ENCODE measurements around the gene SPSB2.

The SPSB2 gene, protein sequence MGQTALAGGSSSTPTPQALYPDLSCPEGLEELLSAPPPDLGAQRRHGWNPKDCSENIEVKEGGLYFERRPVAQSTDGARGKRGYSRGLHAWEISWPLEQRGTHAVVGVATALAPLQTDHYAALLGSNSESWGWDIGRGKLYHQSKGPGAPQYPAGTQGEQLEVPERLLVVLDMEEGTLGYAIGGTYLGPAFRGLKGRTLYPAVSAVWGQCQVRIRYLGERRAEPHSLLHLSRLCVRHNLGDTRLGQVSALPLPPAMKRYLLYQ

DNA sequence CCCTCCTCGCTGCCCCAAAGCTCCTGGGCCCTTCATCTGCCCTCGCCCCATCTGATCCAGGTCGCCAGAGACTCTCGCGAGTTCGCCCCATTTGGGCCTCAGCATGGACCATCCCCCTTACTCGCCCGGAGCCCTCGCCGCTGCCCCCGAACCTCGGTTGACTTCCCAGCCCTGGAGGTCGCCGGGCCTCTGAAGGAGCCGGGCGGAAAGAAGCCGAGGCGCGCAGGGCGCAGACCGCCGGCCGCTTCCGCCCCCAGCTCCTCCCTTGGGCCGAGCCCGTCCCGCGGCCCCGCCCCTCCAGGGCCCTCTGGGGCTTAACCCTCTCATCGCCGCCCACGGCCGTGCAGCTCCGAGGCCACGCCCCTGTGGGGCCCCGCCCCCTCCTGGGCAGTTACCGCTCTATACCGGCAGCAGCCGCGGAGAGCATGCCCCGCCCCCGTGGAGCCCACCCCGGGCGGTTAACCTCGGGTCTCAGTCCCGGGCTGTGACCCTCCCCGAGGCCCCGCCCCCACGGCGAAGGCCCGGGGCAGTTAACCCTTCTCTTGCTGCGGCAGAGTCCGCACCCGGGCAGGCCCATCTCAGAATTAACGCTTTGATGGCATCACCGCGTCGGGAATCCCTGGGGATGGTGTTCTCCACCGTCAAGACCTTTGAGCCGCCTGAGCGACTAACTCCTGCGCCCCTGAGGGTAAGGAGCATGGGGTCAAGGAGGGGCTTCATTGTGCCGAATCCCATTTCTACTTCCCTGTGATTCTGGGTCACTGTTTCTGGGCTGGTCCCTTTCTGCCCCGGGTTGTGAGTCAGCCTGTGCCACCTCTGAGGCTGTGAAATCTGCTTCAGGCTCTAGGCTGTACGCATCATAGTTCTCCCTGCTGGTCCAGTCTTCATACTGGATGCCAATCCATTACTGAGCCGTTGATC lies at the start of gene SPSB2:
SPSB2 (minus strand) TSS at position 210 of the 921 bp plus-strand sequence. CDS start 402 bp downstream, outside the sequence.
- Histone ChIP-seq H3K79me2 (ENCODE audit: insufficient read depth, low read depth) (peaks cover 16% of the 10 kb centered on the region), H3K9ac (peak within 1 kb of the TSS; percentile 56; the same call in 1 of the 2 replicates), H3K4me1 (ENCODE audit: low read depth, poor library complexity, severe bottlenecking) (peaks cover 46% of the 10 kb centered on the region), H3K36me3 (ENCODE audit: insufficient read depth) (no peaks in the 10 kb centered on the region; the same call in 1 of the 2 replicates), H4K20me1 (ENCODE audit: insufficient read depth) (peaks cover 8% of the 10 kb centered on the region; the same call in 1 of the 2 replicates), H2AFZ (ENCODE audit: low read depth) (peak within 1 kb of the TSS; percentile 78), H3K4me2 (peak within 1 kb of the TSS; percentile 93), H3K27ac (peak within 1 kb of the TSS; percentile 9; the same call in 1 of the 2 replicates), H3K4me3 (IDR thresholded peaks at IDR 0.05; ENCODE audit: insufficient read depth, low read depth, low read length) (no peak within 1 kb of the TSS), H3K27me3 (ENCODE audit: insufficient read depth, low read depth) (no peaks in the 10 kb centered on the region)
- TF ChIP-seq, protein P1, sequence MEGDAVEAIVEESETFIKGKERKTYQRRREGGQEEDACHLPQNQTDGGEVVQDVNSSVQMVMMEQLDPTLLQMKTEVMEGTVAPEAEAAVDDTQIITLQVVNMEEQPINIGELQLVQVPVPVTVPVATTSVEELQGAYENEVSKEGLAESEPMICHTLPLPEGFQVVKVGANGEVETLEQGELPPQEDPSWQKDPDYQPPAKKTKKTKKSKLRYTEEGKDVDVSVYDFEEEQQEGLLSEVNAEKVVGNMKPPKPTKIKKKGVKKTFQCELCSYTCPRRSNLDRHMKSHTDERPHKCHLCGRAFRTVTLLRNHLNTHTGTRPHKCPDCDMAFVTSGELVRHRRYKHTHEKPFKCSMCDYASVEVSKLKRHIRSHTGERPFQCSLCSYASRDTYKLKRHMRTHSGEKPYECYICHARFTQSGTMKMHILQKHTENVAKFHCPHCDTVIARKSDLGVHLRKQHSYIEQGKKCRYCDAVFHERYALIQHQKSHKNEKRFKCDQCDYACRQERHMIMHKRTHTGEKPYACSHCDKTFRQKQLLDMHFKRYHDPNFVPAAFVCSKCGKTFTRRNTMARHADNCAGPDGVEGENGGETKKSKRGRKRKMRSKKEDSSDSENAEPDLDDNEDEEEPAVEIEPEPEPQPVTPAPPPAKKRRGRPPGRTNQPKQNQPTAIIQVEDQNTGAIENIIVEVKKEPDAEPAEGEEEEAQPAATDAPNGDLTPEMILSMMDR (conservative IDR thresholded peaks at IDR 0.05; ENCODE audit: low read depth, low read length) = no peak

DNA sequence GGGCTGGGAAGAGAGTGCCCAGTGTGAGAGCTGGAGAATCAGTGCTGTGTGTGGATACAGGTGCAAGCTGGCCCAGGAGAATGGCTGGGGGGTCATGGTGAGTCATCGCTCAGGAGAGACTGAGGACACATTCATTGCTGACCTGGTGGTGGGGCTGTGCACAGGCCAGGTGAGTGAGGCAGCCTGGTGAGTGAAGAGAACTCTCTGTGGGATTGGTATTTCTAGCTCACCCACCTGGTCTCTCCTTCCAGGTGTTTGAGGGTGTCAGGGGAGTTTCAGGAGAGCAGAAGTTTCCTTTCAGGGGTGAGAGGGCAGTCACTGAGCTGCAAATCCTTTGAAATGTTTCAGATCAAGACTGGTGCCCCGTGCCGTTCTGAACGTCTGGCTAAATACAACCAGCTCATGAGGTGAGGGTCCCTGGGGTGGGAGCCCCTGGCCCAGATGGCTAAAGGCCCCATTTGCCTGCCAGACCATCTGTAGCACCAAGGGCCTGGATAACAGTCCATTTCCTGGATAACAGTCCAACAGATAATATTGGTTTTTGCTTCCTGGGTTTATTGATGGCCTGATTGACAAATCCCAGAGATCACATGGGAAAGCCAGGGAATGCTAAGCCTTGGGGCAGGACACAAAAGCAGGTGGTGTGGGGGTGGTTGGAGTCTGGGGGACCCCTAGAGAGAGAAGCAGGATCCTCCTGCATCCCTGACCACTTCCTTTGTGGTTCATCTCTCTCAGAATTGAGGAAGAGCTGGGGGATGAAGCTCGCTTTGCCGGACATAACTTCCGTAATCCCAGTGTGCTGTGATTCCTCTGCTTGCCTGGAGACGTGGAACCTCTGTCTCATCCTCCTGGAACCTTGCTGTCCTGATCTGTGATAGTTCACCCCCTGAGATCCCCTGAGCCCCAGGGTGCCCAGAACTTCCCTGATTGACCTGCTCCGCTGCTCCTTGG lies 49.2 kb upstream of the SPSB2 start:
- Histone ChIP-seq H3K27me3 (ENCODE audit: insufficient read depth, low read depth) (no peaks in the 10 kb centered on the region), H3K4me2 (no peak overlapping the region; the same call in 1 of the 2 replicates), H3K36me3 (ENCODE audit: insufficient read depth) (no peaks in the 10 kb centered on the region), H3K9ac (no peak overlapping the region), H3K4me3 (IDR thresholded peaks at IDR 0.05; ENCODE audit: insufficient read depth, low read depth, low read length) (no peak overlapping the region), H3K79me2 (ENCODE audit: insufficient read depth, low read depth) (no peaks in the 10 kb centered on the region), H4K20me1 (ENCODE audit: insufficient read depth) (no peaks in the 10 kb centered on the region), H3K27ac (no peak overlapping the region), H2AFZ (ENCODE audit: low read depth) (no peak overlapping the region), H3K4me1 (ENCODE audit: low read depth, poor library complexity, severe bottlenecking) (peaks cover 36% of the 10 kb centered on the region)
- TF ChIP-seq, protein P1 (conservative IDR thresholded peaks at IDR 0.05; ENCODE audit: low read depth, low read length) = no peak

DNA sequence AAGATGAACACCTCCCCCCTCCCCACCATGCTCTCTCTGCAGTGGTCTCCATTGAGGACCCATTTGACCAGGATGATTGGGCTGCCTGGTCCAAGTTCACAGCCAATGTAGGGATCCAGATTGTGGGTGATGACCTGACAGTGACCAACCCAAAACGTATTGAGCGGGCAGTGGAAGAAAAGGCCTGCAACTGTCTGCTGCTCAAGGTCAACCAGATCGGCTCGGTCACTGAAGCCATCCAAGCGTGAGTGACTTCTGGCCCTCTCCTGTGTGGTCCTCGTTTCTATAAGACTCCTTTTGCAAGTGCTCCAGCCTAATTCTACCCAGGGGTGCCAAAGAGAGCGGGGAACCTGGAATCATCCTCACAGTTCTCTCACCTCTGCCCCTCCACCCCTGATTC lies 48.4 kb upstream of the SPSB2 start:
- Histone ChIP-seq H3K4me3 (IDR thresholded peaks at IDR 0.05; ENCODE audit: insufficient read depth, low read depth, low read length) (no peak overlapping the region), H3K27ac (no peak overlapping the region), H4K20me1 (ENCODE audit: insufficient read depth) (no peaks in the 10 kb centered on the region), H3K4me1 (ENCODE audit: low read depth, poor library complexity, severe bottlenecking) (peaks cover 36% of the 10 kb centered on the region), H3K79me2 (ENCODE audit: insufficient read depth, low read depth) (no peaks in the 10 kb centered on the region), H2AFZ (ENCODE audit: low read depth) (no peak overlapping the region), H3K27me3 (ENCODE audit: insufficient read depth, low read depth) (no peaks in the 10 kb centered on the region), H3K36me3 (ENCODE audit: insufficient read depth) (no peaks in the 10 kb centered on the region), H3K4me2 (no peak overlapping the region), H3K9ac (no peak overlapping the region)
- TF ChIP-seq, protein P1 (conservative IDR thresholded peaks at IDR 0.05; ENCODE audit: low read depth, low read length) = no peak

DNA sequence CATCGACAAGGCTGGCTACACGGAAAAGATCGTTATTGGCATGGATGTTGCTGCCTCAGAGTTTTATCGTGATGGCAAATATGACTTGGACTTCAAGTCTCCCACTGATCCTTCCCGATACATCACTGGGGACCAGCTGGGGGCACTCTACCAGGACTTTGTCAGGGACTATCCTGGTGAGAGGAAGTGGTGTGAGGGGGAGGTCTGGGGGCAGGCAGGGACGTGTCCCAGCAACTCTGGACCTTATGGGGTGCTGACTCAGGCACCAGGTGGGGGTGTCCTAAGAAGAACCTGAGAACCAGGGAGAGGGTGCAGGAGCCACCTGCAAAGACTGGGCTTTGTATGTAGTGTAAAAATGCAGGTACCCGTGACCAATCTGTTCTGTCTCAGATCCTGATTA lies 46.5 kb upstream of the SPSB2 start:
- Histone ChIP-seq H3K4me2 (no peak overlapping the region), H3K36me3 (ENCODE audit: insufficient read depth) (no peaks in the 10 kb centered on the region), H3K4me1 (ENCODE audit: low read depth, poor library complexity, severe bottlenecking) (peaks cover 22% of the 10 kb centered on the region), H2AFZ (ENCODE audit: low read depth) (no peak overlapping the region), H3K27me3 (ENCODE audit: insufficient read depth, low read depth) (peaks cover 3% of the 10 kb centered on the region; the same call in 1 of the 2 replicates), H4K20me1 (ENCODE audit: insufficient read depth) (no peaks in the 10 kb centered on the region), H3K9ac (no peak overlapping the region), H3K79me2 (ENCODE audit: insufficient read depth, low read depth) (no peaks in the 10 kb centered on the region), H3K4me3 (IDR thresholded peaks at IDR 0.05; ENCODE audit: insufficient read depth, low read depth, low read length) (no peak overlapping the region), H3K27ac (no peak overlapping the region)
- TF ChIP-seq, protein P1 (conservative IDR thresholded peaks at IDR 0.05; ENCODE audit: low read depth, low read length) = no peak

Data from KMS-11 (cell line).